Subcutaneous adipose tissue (tissue), 4 donors: ENCODE data around the gene RAP1GAP2. TPM values are rescaled to one million over a fixed set of nuclear protein-coding genes. Genes with fewer than 3 reads are reported as not detected.

ENCODE experiments used
- CTCF ChIP-seq: fragments of 450-650 bp; IDR thresholded peaks from one replicate; pipeline ENCODE4 v1.5.1; 2016; ENCODE audit warnings: low read depth, mild to moderate bottlenecking, control low read depth, antibody characterized with exemption, moderate library complexity
- total RNA-seq, 4 donors: library from RNA; depleted of rRNA; stranded (reverse); fragments of >200 nt; gene quantifications; one replicate each; pipeline ENCODE4 v1.1.0, GENCODE V29; 2016

Gene RAP1GAP2
- total RNA-seq, 4 donors from 2014 or later = 1.9 to 6.1 (median 3.4) TPM

DNA sequence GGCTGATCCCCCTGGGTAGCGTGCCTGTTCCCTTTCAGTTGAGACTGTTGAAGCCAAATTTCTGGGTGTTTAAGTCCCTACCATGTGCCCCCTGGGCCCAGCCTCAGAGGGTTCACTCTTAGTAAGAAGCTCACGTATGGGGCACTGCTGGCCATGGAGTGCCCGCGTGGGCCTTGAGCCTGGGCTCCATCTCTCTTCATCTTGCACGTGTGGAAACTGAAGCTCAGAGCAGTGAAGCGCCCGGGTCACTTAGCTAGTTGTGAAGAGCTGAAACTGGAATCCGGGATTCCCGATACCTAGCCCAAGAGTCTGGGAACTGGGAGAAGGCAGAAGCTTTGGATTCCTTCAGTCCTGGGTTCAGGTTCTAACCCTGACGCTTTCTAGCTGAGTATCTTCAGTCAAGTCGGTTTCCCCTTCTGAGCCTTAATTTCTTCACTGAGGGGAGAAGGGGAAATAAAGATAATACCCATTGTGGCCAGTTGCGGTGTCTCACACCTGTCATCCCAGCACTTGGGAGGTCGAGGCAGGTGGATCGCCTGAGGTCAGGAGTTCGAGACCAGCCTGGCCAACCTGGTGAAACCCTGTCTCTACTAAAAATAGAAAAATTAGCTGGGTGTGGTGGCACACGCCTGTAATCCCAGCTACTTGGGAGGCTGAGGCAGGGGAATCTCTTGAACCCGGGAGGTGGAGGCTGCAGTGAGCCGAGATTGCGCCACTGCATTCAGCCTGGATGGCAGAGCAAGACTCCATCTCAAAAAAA lies 163.3 kb downstream of the RAP1GAP2 start:
- TF ChIP-seq CTCF = no peak

DNA sequence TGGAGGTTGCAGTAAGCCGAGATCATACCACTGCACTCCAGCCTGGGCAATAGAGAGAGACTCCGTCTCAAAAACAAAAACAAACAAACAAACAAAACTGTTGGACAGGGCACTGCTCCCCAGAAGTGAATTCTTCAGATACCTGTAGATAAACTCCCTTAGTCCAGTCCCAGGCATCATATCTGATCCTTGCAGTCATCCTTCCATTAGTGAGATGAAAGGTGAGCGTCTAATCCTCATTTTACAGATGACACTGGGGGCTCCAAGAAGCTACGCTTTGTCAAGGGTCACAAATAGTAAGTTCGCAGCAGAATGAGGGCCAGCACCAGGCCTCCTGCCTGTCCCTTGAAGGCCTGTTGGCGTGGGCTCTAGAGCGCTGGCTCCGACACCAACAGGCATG lies 165.2 kb downstream of the RAP1GAP2 start:
- TF ChIP-seq CTCF = no peak

- TF ChIP-seq CTCF = no peak
Observed at GRCh38 chr17:2962236-2962635, 166.0 kb downstream of the RAP1GAP2 start.

DNA sequence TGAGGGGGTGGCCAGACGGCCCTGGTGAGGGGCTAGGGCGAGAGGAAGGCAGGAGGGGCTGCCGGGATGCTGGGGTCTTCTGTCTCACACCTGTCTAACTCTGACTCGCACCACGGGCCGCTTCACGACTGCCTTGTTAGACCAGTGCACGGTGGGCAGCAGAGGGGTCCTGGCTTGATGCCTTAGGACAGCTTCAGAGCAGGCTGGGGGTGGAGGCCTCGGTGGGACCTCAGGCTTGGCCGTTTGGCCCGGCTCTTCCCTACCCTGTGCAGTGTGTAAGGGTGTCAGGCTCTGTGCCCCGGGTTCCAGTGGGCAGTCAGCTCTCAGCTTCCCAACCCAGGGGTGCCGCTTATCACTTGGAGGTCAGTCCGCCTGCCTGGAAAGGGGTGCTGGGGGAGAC lies 166.5 kb downstream of the RAP1GAP2 start:
- TF ChIP-seq CTCF = no peak

DNA sequence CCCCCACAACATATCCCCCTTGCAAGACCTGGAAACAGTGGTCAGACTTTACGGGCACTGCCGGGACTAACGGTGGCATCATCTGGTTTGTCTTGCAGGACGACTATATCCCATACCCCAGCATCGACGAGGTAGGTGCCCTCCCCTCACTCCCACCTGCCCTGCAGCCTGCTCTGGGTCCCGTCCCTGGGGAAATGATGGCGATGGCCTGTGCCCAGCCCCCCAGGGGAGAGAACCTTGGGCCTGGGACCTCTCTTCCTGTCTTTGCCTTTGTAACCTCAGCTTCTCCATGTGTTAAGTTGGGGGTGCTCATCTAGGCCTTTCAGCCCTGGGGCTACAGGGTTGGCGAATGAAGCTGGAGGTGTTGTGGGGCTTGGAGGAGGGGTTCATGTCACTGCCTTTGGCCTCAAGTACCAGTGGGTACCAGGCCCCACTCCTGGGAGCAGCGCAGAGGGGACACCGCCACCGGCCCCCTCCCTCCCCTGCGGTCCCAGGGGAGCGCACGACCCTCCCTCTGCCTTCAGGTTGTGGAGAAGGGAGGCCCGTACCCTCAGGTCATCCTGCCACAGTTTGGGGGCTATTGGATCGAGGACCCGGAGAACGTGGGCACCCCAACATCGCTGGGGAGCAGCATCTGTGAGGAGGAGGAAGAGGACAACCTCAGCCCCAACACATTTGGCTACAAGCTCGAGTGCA lies 167.2 kb downstream of the RAP1GAP2 start:
- TF ChIP-seq CTCF = no peak

- no peak for TF ChIP-seq CTCF
Observed at GRCh38 chr17:2964028-2964356, 167.8 kb downstream of the RAP1GAP2 start.

DNA sequence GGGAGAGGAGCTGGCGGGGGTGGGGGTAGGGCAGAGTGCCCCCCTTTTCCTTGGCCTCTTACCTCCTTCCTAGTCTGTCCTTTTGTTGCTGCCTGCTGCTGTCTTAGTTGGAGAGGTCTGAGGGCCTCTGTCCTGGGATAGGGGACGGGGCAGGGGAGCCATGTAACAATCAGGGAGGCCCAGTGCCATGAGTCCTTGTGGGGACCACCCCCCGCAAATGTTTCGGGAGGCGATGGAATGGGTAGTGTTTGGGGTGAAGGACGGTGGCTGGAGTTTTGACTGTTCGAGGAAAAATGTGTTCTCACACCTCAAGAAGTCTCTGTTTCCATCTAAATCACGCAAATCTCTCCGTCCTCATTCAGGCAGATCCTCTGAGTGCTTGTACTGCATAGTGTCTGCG lies 168.1 kb downstream of the RAP1GAP2 start:
- TF ChIP-seq CTCF = no peak
